IPS-NIHi7 (cell line): Measurements from ENCODE around the gene RDH13.
"Not testable (repeated sequence)": the region's sequence is repeated elsewhere in the genome, so short reads cannot be mapped to it uniquely, and the experiment has no call there.

ENCODE experiments used
- DNase-seq: peaks from one replicate; pipeline ENCODE4 v3.0.0; 2012; ENCODE audit warnings: mixed read lengths; ENCODE audit errors: extremely low spot score

The RDH13 gene

DNA sequence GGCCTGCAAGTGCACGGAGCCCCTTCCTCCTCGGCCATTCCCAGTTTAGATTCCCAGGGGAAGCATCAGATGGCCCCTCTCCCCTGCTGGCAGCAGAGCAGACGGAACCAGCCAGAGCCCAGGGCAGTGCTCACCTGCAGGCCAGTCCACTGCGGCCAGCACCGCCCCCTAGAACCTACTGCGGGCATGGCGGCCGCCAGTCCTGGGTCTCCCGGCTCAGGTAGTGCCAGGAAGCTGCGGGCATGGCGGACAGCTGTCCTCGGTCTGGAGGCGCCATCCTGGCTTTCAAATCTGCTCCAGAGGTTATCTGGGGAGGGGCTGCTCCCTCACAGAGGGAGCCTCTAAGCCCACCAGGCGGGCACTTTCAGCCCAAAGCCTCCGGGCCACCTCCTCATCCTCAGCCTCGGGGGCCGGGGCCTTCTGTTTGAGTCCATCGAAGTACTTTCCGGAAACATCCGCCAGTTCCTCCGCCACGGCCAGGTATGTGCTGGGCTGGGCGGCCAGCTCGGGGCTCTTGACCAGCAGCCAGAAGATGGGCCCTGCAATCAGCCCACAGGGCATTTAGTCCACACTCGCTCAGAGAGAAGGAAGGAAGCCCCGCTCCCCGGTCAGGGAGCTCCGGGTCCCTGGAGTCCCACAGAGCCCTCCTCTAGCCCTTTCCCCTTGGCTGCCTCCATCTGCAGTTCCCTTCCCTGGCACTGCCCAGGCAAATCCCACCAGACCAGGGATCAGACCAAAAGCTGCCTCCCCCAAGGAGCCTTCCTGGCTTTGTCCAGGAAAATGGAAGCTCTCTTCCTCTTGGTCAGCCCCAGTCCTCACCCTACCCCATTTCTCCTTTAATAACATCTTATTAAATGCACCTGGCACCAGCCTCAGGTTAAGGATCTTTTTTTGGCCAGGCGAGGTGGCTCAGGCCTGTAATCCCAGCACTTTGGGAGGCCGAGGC is 17.9 kb downstream of the RDH13 start:
- DNase-seq: no peak

- no peak for DNase-seq
These were observed 18.7 kb downstream of the RDH13 start for GRCh38 chr19:55044286-55044685.

- DNase-seq: no peak
These were observed 20.3 kb downstream of the RDH13 start for GRCh38 chr19:55042688-55043087.

- DNase-seq: no peak
These were observed 20.6 kb downstream of the RDH13 start for GRCh38 chr19:55042344-55042678.

- DNase-seq: no peak
These were observed 21.2 kb downstream of the RDH13 start for GRCh38 chr19:55041627-55042343.

GRCh38 chr19:55041244-55041626 is 21.7 kb downstream of the RDH13 start:
- no peak for DNase-seq

- DNase-seq: not testable (repeated sequence)
These were observed 22.3 kb downstream of the RDH13 start for GRCh38 chr19:55040654-55041053.

DNA sequence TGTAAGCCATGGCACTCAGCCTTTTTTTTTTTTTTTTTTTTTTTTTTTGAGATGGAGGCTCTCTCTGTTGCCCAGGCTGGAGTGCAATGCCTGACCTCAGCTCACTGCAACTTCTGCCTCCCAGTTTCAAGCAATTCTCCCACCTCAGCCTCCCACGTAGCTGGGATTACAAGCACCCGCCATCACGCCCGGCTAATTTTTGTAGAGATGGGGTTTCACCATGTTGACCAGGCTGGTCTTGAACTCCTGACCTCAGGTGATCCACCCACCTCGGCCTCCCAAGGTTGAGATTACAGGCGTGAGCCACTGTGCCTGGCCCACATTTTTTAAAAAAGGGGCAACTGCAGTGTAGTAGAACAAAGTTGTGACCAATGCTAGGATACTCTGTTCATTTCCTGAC is 25.3 kb downstream of the RDH13 start:
- DNase-seq: not testable (repeated sequence)

DNA sequence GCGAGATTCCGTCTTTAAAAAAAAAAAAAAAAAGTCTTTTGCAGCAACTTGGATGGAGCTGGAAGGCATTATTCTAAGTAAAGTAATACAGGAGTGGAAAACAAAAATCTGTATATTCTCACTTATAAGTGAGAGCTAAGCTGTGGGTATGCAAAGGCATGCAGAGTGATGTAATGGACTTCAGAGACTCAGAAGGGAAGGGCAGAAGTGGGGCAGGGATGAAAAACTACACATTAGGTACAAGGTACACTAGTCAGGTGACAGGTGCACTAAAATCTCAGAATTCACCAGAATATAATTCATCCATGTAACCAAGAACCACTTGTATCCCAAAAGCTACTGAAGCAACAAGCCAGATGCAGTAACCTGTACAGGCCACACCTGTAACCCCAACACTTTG is 26.9 kb downstream of the RDH13 start:
- DNase-seq: no peak

GRCh38 chr19:55034751-55035150 is 28.2 kb downstream of the RDH13 start:
- DNase-seq: no peak

DNA sequence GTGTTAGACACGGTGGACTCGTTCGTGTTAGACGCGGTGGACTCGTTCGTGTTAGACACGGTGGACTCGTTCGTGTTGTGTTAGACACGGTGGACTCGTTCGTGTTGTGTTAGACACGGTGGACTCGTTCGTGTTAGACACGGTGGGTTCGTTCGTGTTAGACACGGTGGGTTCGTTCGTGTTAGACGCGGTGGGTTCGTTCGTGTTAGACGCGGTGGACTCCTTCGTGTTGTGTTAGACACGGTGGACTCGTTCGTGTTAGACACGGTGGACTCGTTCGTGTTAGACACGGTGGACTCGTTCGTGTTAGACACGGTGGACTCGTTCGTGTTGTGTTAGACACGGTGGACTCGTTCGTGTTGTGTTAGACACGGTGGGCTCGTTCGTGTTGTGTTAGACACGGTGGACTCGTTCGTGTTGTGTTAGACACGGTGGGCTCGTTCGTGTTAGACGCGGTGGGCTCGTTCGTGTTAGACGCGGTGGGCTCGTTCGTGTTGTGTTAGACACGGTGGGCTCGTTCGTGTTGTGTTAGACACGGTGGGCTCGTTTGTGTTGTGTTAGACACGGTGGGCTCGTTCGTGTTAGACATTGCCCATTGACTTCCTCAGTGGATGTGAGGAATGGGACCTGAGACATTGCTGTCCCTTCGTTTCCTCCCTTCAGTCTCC is 29.8 kb downstream of the RDH13 start:
- not testable (repeated sequence) for DNase-seq

GRCh38 chr19:55032170-55032800 is 30.7 kb downstream of the RDH13 start:
- no peak for DNase-seq

DNA sequence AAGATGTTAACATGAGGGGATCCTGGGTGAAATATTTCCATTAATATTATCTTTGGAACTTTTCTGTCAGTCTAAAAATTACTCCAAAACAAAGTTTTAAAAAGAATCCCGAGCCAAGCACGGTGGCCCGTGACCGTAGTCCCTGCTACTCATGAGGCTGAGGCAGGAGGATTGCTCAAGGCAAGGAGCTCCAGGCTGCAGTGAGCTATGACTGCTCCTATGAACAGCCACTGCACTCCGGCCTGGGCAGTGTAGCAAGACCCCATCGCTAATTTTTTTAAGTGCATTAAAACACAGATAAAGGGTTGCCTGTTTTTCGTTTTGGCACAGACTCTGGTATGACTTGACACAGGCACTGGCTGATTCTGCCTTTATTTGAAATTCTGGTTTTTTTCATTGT is 31.8 kb downstream of the RDH13 start:
- DNase-seq: no peak

DNA sequence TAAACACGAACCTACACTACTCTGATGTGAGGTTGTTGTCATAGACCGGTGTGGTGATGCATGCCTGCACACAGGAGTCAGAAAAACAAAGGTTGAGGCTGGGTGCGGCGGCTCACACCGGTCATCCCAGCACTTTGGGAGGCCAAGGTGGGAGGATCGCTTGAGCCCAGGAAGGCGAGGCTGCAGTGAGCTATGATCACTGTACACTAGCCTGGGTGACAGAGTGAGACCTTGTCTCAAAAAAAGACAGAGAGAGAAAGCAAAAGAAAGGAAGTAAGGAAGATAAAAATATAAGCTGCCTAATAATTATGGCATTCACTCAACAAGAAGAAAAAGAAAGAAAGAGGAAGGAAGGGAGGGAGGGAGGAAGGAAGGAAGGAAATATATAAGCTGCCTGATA is 34.2 kb downstream of the RDH13 start:
- no peak for DNase-seq

DNA sequence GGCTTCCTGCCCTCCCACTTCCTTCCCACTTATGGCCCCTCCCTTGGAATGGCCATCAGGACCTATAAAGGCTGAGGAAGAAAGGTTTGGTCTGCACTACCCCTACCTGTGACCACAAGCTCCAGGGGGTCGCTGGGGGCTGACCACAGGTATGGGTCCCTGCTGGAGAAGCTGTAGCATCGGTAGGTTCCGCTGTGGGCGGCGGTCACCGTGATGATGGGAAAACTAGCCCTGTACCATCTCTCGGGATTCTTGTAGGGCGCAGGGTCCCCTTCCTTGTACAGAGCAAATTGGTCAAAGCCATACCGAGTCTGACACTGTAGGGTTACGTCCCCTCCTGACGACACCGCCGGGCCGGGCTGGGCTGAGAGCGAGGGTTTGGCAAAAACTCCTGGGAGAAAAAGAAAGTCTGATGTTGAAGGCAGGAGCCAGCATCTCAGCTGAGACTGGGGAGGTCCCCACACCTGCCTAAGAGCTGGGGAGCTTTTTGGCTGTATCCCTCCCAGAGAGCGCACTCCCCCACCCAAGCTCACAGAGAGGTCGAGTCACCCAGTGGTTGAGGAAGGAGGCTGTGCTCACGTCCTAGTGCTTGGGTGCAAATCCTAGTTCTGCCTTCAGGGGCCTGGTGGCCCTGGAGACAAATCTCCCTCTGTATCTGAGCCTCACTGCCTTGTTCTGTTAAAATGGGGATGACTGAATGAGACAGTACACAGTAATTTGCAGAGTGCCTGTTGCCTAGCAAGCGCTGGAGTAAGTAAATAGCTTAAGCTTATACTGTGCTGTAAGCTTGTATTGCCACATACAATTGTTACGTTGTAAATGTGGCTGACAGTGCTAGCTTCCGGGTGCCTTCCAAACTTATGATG is 35.2 kb downstream of the RDH13 start:
- DNase-seq: no peak

DNA sequence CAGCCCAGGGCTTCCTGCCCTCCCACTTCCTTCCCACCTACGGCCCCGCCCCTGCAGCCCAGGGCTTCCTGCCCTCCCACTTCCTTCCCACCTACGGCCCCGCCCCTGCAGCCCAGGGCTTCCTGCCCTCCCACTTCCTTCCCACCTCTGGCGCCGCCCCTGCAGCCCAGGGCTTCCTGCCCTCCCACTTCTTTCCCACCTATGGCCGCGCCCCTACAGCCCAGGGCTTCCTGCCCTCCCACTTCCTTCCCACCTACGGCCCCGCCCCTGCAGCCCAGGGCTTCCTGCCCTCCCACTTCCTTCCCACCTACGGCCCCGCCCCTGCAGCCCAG is 35.8 kb downstream of the RDH13 start:
- not testable (repeated sequence) for DNase-seq

DNA sequence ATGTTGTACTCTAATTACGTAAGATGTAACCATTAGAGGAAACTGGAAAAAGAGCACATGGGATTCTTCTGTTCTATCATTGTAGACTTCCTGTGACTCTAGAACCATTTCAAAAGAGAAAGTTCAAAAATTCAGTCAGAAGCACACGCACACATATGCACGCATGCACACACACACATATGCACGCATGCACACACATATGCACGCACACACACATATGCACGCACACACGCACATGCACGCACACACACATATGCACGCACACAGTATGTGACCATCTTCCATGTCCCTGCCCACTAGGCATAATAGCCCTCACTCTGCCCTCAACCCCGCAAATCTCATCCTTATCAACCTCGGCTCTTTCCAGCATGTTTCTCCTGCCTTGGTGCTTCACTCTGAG is 38.8 kb downstream of the RDH13 start:
- no peak for DNase-seq

GRCh38 chr19:55020351-55020750 is 42.6 kb downstream of the RDH13 start:
- not testable (repeated sequence) for DNase-seq

DNA sequence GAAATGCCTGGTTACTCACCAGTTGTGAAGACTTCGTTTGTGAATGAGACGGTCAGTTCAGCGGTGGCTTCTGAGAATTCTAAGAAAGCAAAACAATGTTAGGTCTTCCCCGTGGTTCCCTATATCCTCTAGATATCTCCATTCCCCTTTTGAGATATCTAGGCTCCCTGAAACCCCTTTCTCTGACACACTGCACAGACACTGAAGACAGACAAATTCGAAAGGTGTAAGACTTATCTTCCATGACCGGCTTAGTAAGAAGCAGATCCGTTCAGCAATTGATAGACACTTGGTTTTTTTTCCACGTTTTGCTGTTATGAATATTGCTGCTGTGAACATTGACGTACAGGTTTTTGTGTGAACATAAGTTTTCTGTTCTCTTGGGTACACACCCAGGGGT is 44.3 kb downstream of the RDH13 start:
- DNase-seq: no peak

- DNase-seq: no peak
These were observed 44.7 kb downstream of the RDH13 start for GRCh38 chr19:55018216-55018615.

GRCh38 chr19:55016017-55016416 is 46.9 kb downstream of the RDH13 start:
- no peak for DNase-seq
